Central memory CD8-positive, alpha-beta T cell (primary cell): Measurements from ENCODE around the gene KCNAB2.

ENCODE experiments used
- ATAC-seq: fragments of 150-1000 bp; cut with Tn5 transposase; replicated peaks from 2 replicates; pipeline ENCODE4 v1.10.0; 2022; ENCODE audit warnings: mild to moderate bottlenecking, moderate FRiP score, moderate number of reproducible peaks; ENCODE audit not compliant: poor library complexity, severe bottlenecking; ENCODE audit errors: extremely low read depth
- DNase-seq, 2 donors: peaks; one replicate each; pipeline ENCODE4 v3.0.0; 2021; ENCODE audit warnings: low spot score in 2 of 2
- H3K27ac Mint-ChIP-seq: one replicate; pipeline ENCODE4 v1.8.0; 2022; ENCODE audit warnings: low read depth, mild to moderate bottlenecking, moderate library complexity, mixed read lengths
- H3K27me3 Mint-ChIP-seq: one replicate; pipeline ENCODE4 v1.8.0; 2022; ENCODE audit warnings: mixed read lengths
- H3K36me3 Mint-ChIP-seq: one replicate; pipeline ENCODE4 v1.8.0; 2022; ENCODE audit warnings: mild to moderate bottlenecking, moderate library complexity, mixed read lengths; ENCODE audit not compliant: insufficient read depth
- H3K4me1 Mint-ChIP-seq: one replicate; pipeline ENCODE4 v1.8.0; 2022; ENCODE audit warnings: mixed read lengths
- H3K4me3 Mint-ChIP-seq: one replicate; pipeline ENCODE4 v1.8.0; 2022; ENCODE audit warnings: mild to moderate bottlenecking, moderate library complexity, mixed read lengths
- H3K9me3 Mint-ChIP-seq: one replicate; pipeline ENCODE4 v1.8.0; 2022; ENCODE audit warnings: mixed read lengths

The KCNAB2 gene

GRCh38 chr1:6109688-6110087 is 64.0 kb downstream of the KCNAB2 start:
- Mint-ChIP-seq H3K36me3 (no peaks in the 10 kb centered on the region), H3K27ac (no peak overlapping the region), H3K4me1 (no peaks in the 10 kb centered on the region), H3K9me3 (no peaks in the 10 kb centered on the region), H3K4me3 (no peak overlapping the region), H3K27me3 (peaks cover 15% of the 10 kb centered on the region)
- ATAC-seq (no peak), DNase-seq (no peak)

GRCh38 chr1:6110326-6110725 is 64.6 kb downstream of the KCNAB2 start:
- H3K4me1 Mint-ChIP-seq = no peaks in the 10 kb centered on the region
- ATAC-seq (no peak), DNase-seq (no peak)
- peaks cover 15% of the 10 kb centered on the region for H3K27me3 Mint-ChIP-seq
- H3K4me3 Mint-ChIP-seq = no peak overlapping the region
- H3K27ac Mint-ChIP-seq = no peak overlapping the region
- no peaks in the 10 kb centered on the region for H3K9me3 Mint-ChIP-seq
- H3K36me3 Mint-ChIP-seq = no peaks in the 10 kb centered on the region

- H3K27me3 Mint-ChIP-seq = peaks cover 15% of the 10 kb centered on the region
- ATAC-seq = no peak
- no peak overlapping the region for H3K27ac Mint-ChIP-seq
- H3K9me3 Mint-ChIP-seq = no peaks in the 10 kb centered on the region
- no peaks in the 10 kb centered on the region for H3K36me3 Mint-ChIP-seq
- no peak overlapping the region for H3K4me3 Mint-ChIP-seq
- DNase-seq = no peak
- H3K4me1 Mint-ChIP-seq = peaks cover 3% of the 10 kb centered on the region
Measured at GRCh38 chr1:6111571-6111970, 65.9 kb downstream of the KCNAB2 start.

GRCh38 chr1:6111991-6112689 is 66.5 kb downstream of the KCNAB2 start:
- Mint-ChIP-seq H3K4me3 (no peak overlapping the region), H3K36me3 (no peaks in the 10 kb centered on the region), H3K4me1 (peaks cover 7% of the 10 kb centered on the region), H3K9me3 (peaks cover 6% of the 10 kb centered on the region), H3K27ac (no peak overlapping the region), H3K27me3 (peaks cover 15% of the 10 kb centered on the region)
- ATAC-seq = no peak
- DNase-seq = no peak

GRCh38 chr1:6112690-6113005 is 67.0 kb downstream of the KCNAB2 start:
- DNase-seq = no peak
- Mint-ChIP-seq H3K9me3 (peaks cover 7% of the 10 kb centered on the region), H3K27me3 (peaks cover 13% of the 10 kb centered on the region), H3K36me3 (no peaks in the 10 kb centered on the region), H3K4me1 (peaks cover 7% of the 10 kb centered on the region), H3K4me3 (no peak overlapping the region), H3K27ac (no peak overlapping the region)
- no peak for ATAC-seq

GRCh38 chr1:6113116-6113515 is 67.4 kb downstream of the KCNAB2 start:
- Mint-ChIP-seq H3K27ac (no peak overlapping the region), H3K27me3 (peaks cover 8% of the 10 kb centered on the region)

GRCh38 chr1:6113745-6114144 is 68.1 kb downstream of the KCNAB2 start:
- Mint-ChIP-seq H3K4me3 (no peak overlapping the region), H3K27ac (no peak overlapping the region), H3K9me3 (peaks cover 7% of the 10 kb centered on the region), H3K36me3 (no peaks in the 10 kb centered on the region), H3K27me3 (peaks cover 2% of the 10 kb centered on the region), H3K4me1 (peaks cover 7% of the 10 kb centered on the region)
- no peak for ATAC-seq
- no peak for DNase-seq

More at GRCh38 chr1:6113116-6113515, 67.4 kb downstream of the KCNAB2 start:
- peaks cover 7% of the 10 kb centered on the region for H3K9me3 Mint-ChIP-seq
- no peak for ATAC-seq
- H3K4me3 Mint-ChIP-seq = no peak overlapping the region
- peaks cover 7% of the 10 kb centered on the region for H3K4me1 Mint-ChIP-seq
- H3K36me3 Mint-ChIP-seq = no peaks in the 10 kb centered on the region
- DNase-seq = no peak

- no peak for ATAC-seq
- peaks cover 7% of the 10 kb centered on the region for H3K4me1 Mint-ChIP-seq
Measured at GRCh38 chr1:6116137-6116536, 70.4 kb downstream of the KCNAB2 start.

GRCh38 chr1:6117064-6117463 is 71.4 kb downstream of the KCNAB2 start:
- Mint-ChIP-seq H3K27me3 (no peaks in the 10 kb centered on the region), H3K4me1 (peaks cover 7% of the 10 kb centered on the region), H3K4me3 (no peak overlapping the region), H3K9me3 (peaks cover 7% of the 10 kb centered on the region), H3K36me3 (no peaks in the 10 kb centered on the region), H3K27ac (no peak overlapping the region)
- ATAC-seq (no peak), DNase-seq (no peak)

More at GRCh38 chr1:6116137-6116536, 70.4 kb downstream of the KCNAB2 start:
- DNase-seq = no peak
- Mint-ChIP-seq H3K9me3 (peaks cover 7% of the 10 kb centered on the region), H3K4me3 (no peak overlapping the region), H3K36me3 (no peaks in the 10 kb centered on the region), H3K27ac (no peak overlapping the region), H3K27me3 (no peaks in the 10 kb centered on the region)

- H3K27me3 Mint-ChIP-seq = no peaks in the 10 kb centered on the region
- no peaks in the 10 kb centered on the region for H3K36me3 Mint-ChIP-seq
- DNase-seq (no peak), ATAC-seq (no peak)
- peaks cover 7% of the 10 kb centered on the region for H3K9me3 Mint-ChIP-seq
- peaks cover 7% of the 10 kb centered on the region for H3K4me1 Mint-ChIP-seq
- no peak overlapping the region for H3K27ac Mint-ChIP-seq
- no peak overlapping the region for H3K4me3 Mint-ChIP-seq
Measured at GRCh38 chr1:6117624-6118023, 71.9 kb downstream of the KCNAB2 start.

GRCh38 chr1:6118415-6118814 is 72.7 kb downstream of the KCNAB2 start:
- Mint-ChIP-seq H3K9me3 (peaks cover 7% of the 10 kb centered on the region), H3K27me3 (no peaks in the 10 kb centered on the region), H3K27ac (no peak overlapping the region), H3K36me3 (no peaks in the 10 kb centered on the region), H3K4me3 (no peak overlapping the region), H3K4me1 (peaks cover 7% of the 10 kb centered on the region)
- no peak for DNase-seq
- ATAC-seq = no peak

GRCh38 chr1:6121021-6121421 is 75.3 kb downstream of the KCNAB2 start:
- Mint-ChIP-seq H3K36me3 (no peaks in the 10 kb centered on the region), H3K27me3 (peaks cover 8% of the 10 kb centered on the region), H3K9me3 (peaks cover 7% of the 10 kb centered on the region), H3K4me3 (no peak overlapping the region), H3K27ac (no peak overlapping the region), H3K4me1 (peaks cover 7% of the 10 kb centered on the region)
- ATAC-seq (no peak), DNase-seq (no peak)

GRCh38 chr1:6121651-6122370 is 76.1 kb downstream of the KCNAB2 start:
- Mint-ChIP-seq H3K9me3 (peaks cover 4% of the 10 kb centered on the region), H3K27me3 (peaks cover 15% of the 10 kb centered on the region), H3K4me1 (peaks cover 5% of the 10 kb centered on the region), H3K4me3 (no peak overlapping the region), H3K27ac (no peak overlapping the region), H3K36me3 (no peaks in the 10 kb centered on the region)
- no peak for ATAC-seq
- DNase-seq = no peak
